GM23338 (cell line): Measurements from ENCODE around the gene TMEM125. TPM values are rescaled to one million over a fixed set of nuclear protein-coding genes. Genes with fewer than 3 reads are reported as not detected.

Experiments used
- ATAC-seq: fragments of 200-7000 bp; cut with Tn5 transposase; 3 replicates; pipeline ENCODE4 v1.9.1; 2020
- DNase-seq: peaks from one replicate; pipeline ENCODE4 v3.0.0-alpha.2; 2015; ENCODE audit warnings: low spot score
- H2AFZ ChIP-seq: fragments of 200-600 bp; sonication (generic); 2 replicates; pipeline ENCODE4 v1.8.0; 2016; ENCODE audit warnings: antibody characterized with exemption, mild to moderate bottlenecking, moderate library complexity
- H3F3A ChIP-seq: fragments of 200-600 bp; sonication (generic); replicated peaks from 2 replicates; pipeline ENCODE4 v1.8.0; 2017; ENCODE audit warnings: antibody characterized with exemption, mixed run types, low read depth
- H3K27ac ChIP-seq: fragments of 200-600 bp; sonication (generic); 2 replicates; pipeline ENCODE4 v1.6.1; 2016; ENCODE audit warnings: low read depth
- H3K27me3 ChIP-seq: fragments of 200-600 bp; sonication (generic); 2 replicates; pipeline ENCODE4 v1.8.0; 2016; ENCODE audit warnings: mild to moderate bottlenecking, mixed run types, moderate library complexity; ENCODE audit not compliant: insufficient read depth
- H3K36me3 ChIP-seq: fragments of 200-600 bp; sonication (generic); 2 replicates; pipeline ENCODE4 v1.8.0; 2016; ENCODE audit warnings: mild to moderate bottlenecking; ENCODE audit not compliant: insufficient read depth
- H3K4me1 ChIP-seq: fragments of 200-600 bp; sonication (generic); 2 replicates; pipeline ENCODE4 v1.8.0; 2016; ENCODE audit warnings: mild to moderate bottlenecking, moderate library complexity; ENCODE audit not compliant: insufficient read depth
- H3K4me2 ChIP-seq: fragments of 200-600 bp; sonication (generic); 2 replicates; pipeline ENCODE4 v1.7.1; 2017; ENCODE audit warnings: mixed run types
- H3K4me3 ChIP-seq: fragments of 200-600 bp; sonication (generic); 2 replicates; pipeline ENCODE4 v1.6.1; 2016; ENCODE audit warnings: mixed run types
- H3K79me2 ChIP-seq: fragments of 200-600 bp; sonication (generic); replicated peaks from 2 replicates; pipeline ENCODE4 v1.8.0; 2017; ENCODE audit warnings: mild to moderate bottlenecking; ENCODE audit not compliant: insufficient read depth
- H3K9me2 ChIP-seq: fragments of 200-600 bp; sonication (generic); 2 replicates; pipeline ENCODE4 v1.8.0; 2017; ENCODE audit not compliant: insufficient read depth
- H4K20me1 ChIP-seq: fragments of 200-600 bp; sonication (generic); replicated peaks from 2 replicates; pipeline ENCODE4 v1.8.0; 2017; ENCODE audit warnings: mild to moderate bottlenecking; ENCODE audit not compliant: insufficient read depth
- H3K27ac Mint-ChIP-seq: 2 replicates; pipeline ENCODE4 v1.8.0; 2020; ENCODE audit warnings: inconsistent platforms, mild to moderate bottlenecking, moderate library complexity, mixed read lengths
- H3K27me3 Mint-ChIP-seq: 3 replicates; pipeline ENCODE4 v1.8.0; 2022; ENCODE audit warnings: low read depth, mild to moderate bottlenecking, moderate library complexity, mixed read lengths, inconsistent platforms; ENCODE audit not compliant: insufficient read depth, poor library complexity
- H3K36me3 Mint-ChIP-seq: 3 replicates; pipeline ENCODE4 v1.8.0; 2021; ENCODE audit warnings: low read depth, mild to moderate bottlenecking, inconsistent platforms, moderate library complexity, mixed read lengths
- H3K4me1 Mint-ChIP-seq: 3 replicates; pipeline ENCODE4 v1.8.0; 2020; ENCODE audit warnings: mild to moderate bottlenecking, inconsistent platforms, mixed read lengths
- H3K4me3 Mint-ChIP-seq: 3 replicates; pipeline ENCODE4 v1.8.0; 2021; ENCODE audit warnings: moderate library complexity, mild to moderate bottlenecking, inconsistent platforms, mixed read lengths
- H3K9me3 Mint-ChIP-seq: 3 replicates; pipeline ENCODE4 v1.8.0; 2020; ENCODE audit warnings: moderate library complexity, mild to moderate bottlenecking, inconsistent platforms, mixed read lengths
- CREB1 ChIP-seq: fragments of 250-450 bp; sonication (Bioruptor Pico); IDR thresholded peaks from 2 replicates; pipeline ENCODE4 v1.5.0; 2020; ENCODE audit warnings: low read depth, mild to moderate bottlenecking, moderate library complexity
- CTCF ChIP-seq, 2 experiments: fragments of 200-600 bp in 1 of 2; sonication (generic) in 1 of 2; conservative IDR thresholded peaks; 2 replicates each; pipeline versions ENCODE4 v1.5.1 to v1.6.1; 2016 to 2017; ENCODE audit warnings: antibody characterized with exemption in 2 of 2, low read depth in 2 of 2, mild to moderate bottlenecking in 2 of 2, moderate library complexity in 1 of 2
- EZH2 ChIP-seq: fragments of 200-600 bp; sonication (generic); IDR thresholded peaks from one replicate; pipeline ENCODE4 v1.8.0; 2017; ENCODE audit warnings: antibody characterized with exemption, mild to moderate bottlenecking, low read depth; ENCODE audit not compliant: unreplicated experiment
- EZH2phosphoT487 ChIP-seq: fragments of 200-600 bp; sonication (generic); IDR thresholded peaks from one replicate; pipeline ENCODE4 v1.8.1; 2018; ENCODE audit warnings: antibody characterized with exemption; ENCODE audit not compliant: unreplicated experiment
- JUNB ChIP-seq: IDR thresholded peaks from one replicate; pipeline ENCODE4 v1.6.1; 2016; ENCODE audit warnings: antibody characterized with exemption; ENCODE audit not compliant: unreplicated experiment
- NANOG ChIP-seq: IDR thresholded peaks from 2 replicates; pipeline ENCODE4 v1.6.1; 2016; ENCODE audit warnings: antibody characterized with exemption, borderline replicate concordance
- POLR2AphosphoS5 ChIP-seq: IDR thresholded peaks from 2 replicates; pipeline ENCODE4 v1.6.1; 2016; ENCODE audit warnings: antibody characterized with exemption, low read depth
- STAT1 ChIP-seq: IDR thresholded peaks from one replicate; pipeline ENCODE4 v1.6.1; 2016; ENCODE audit warnings: antibody characterized with exemption; ENCODE audit not compliant: unreplicated experiment
- ZNF114 ChIP-seq: fragments of 250-450 bp; sonication (Bioruptor Pico); IDR thresholded peaks from 2 replicates; pipeline ENCODE4 v1.5.0; 2020; ENCODE audit warnings: mild to moderate bottlenecking, moderate library complexity
- ZNF462 ChIP-seq: fragments of 250-450 bp; sonication (Bioruptor Pico); IDR thresholded peaks from 2 replicates; pipeline ENCODE4 v1.5.0; 2020; ENCODE audit warnings: mild to moderate bottlenecking, moderate library complexity
- polyA plus RNA-seq: library from polyadenylated mRNA; unstranded; fragments of >200 nt; fragmentation: Nextera tagmentation; extraction: Ambion mirVana; gene quantifications from 2 replicates; pipeline ENCODE4 v1.2.1, GENCODE V29; 2016
- total RNA-seq: library from RNA; depleted of rRNA; stranded (reverse); fragments of >200 nt; shearing (Covaris generic); gene quantifications from 2 replicates; pipeline ENCODE4 v1.2.3, GENCODE V29; 2014

Gene TMEM125
- total and polyA plus RNA-seq, 2 experiments from 2014 or later: 16.8 to 39.3 TPM

- Histone ChIP-seq H3K79me2 (no peaks in the 10 kb centered on the region), H3F3A (no peaks in the 10 kb centered on the region), H2AFZ (no peak overlapping the region), H3K4me3 (no peak overlapping the region), H3K4me1 (no peaks in the 10 kb centered on the region), H3K36me3 (no peaks in the 10 kb centered on the region), H3K4me2 (no peak overlapping the region), H4K20me1 (no peaks in the 10 kb centered on the region), H3K27me3 (no peaks in the 10 kb centered on the region), H3K27ac (no peak overlapping the region), H3K9me2 (no peaks in the 10 kb centered on the region)
- Mint-ChIP-seq H3K27me3 (peaks cover 2% of the 10 kb centered on the region), H3K4me3 (no peak overlapping the region), H3K27ac (no peak overlapping the region), H3K36me3 (peaks cover 2% of the 10 kb centered on the region; the same call in 1 of the 3 replicates), H3K9me3 (peaks cover 10% of the 10 kb centered on the region), H3K4me1 (no peaks in the 10 kb centered on the region; the same call in 2 of the 3 replicates)
- TF ChIP-seq ZNF114 (CRISPR knock-in tag) (no peak), CTCF (conservative IDR thresholded peaks at IDR 0.05; ENCODE audit: low read depth in 2 of 2) (peak; percentile 87 to 97)
- ATAC-seq (peak; percentile 98), DNase-seq (peak; percentile 89)
These were observed 31.7 kb upstream of the TMEM125 start for GRCh38 chr1:43238085-43238484.

- TF ChIP-seq ZNF462 (CRISPR knock-in tag) (no peak), CREB1 (no peak), STAT1 (no peak), CTCF (conservative IDR thresholded peaks at IDR 0.05; ENCODE audit: low read depth in 2 of 2) (no peak), EZH2 (no peak), POLR2AphosphoS5 (no peak), JUNB (no peak), EZH2phosphoT487 (no peak), NANOG (no peak)
- no peak overlapping the region for H3K4me3 Mint-ChIP-seq
- no peak overlapping the region for H3K4me2 ChIP-seq
- no peaks in the 10 kb centered on the region; the same call in 1 of the 2 replicates for H3K9me2 ChIP-seq
- DNase-seq: no peak
- H3K9me3 Mint-ChIP-seq: peaks cover 10% of the 10 kb centered on the region
- no peak overlapping the region for H3K4me3 ChIP-seq
- H3K79me2 ChIP-seq: no peaks in the 10 kb centered on the region
- H3K27me3 Mint-ChIP-seq: peaks cover 2% of the 10 kb centered on the region
- H2AFZ ChIP-seq: no peak overlapping the region
- no peaks in the 10 kb centered on the region for H3K36me3 ChIP-seq
- H3F3A ChIP-seq: no peaks in the 10 kb centered on the region
- peaks cover 2% of the 10 kb centered on the region; the same call in 1 of the 3 replicates for H3K36me3 Mint-ChIP-seq
- no peaks in the 10 kb centered on the region; the same call in 2 of the 3 replicates for H3K4me1 Mint-ChIP-seq
- H3K27me3 ChIP-seq: no peaks in the 10 kb centered on the region
- ATAC-seq: no peak
- H3K27ac ChIP-seq: no peak overlapping the region
- no peak overlapping the region for H3K27ac Mint-ChIP-seq
- H4K20me1 ChIP-seq: no peaks in the 10 kb centered on the region
- H3K4me1 ChIP-seq: no peaks in the 10 kb centered on the region
These were observed 30.8 kb upstream of the TMEM125 start for GRCh38 chr1:43238991-43239469.
